ENCODE measurements around the gene RABGGTA.

DNA sequence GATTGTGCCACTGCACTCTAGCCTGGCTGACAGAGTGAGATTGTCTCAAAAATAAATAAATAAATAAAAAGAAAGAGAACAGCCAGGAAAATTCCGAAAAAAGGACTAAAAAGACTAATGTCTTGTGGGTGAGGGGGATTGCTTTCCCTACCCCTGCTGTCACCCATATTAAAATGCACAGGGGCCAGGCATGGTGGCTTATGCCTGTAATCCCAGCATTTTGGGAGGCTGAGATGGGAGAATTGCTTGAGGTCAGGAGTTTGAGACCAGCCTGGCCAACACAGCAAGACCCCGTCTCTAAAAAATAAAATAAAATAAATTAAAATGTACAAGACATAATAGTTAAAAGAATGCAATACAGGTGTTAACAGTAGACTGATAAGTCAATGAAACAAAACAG is 22.1 kb upstream of the RABGGTA start:
- TF ChIP-seq POLR2A (IDR thresholded peaks at IDR 0.05) = no peak
- TF ChIP-seq, protein P1, sequence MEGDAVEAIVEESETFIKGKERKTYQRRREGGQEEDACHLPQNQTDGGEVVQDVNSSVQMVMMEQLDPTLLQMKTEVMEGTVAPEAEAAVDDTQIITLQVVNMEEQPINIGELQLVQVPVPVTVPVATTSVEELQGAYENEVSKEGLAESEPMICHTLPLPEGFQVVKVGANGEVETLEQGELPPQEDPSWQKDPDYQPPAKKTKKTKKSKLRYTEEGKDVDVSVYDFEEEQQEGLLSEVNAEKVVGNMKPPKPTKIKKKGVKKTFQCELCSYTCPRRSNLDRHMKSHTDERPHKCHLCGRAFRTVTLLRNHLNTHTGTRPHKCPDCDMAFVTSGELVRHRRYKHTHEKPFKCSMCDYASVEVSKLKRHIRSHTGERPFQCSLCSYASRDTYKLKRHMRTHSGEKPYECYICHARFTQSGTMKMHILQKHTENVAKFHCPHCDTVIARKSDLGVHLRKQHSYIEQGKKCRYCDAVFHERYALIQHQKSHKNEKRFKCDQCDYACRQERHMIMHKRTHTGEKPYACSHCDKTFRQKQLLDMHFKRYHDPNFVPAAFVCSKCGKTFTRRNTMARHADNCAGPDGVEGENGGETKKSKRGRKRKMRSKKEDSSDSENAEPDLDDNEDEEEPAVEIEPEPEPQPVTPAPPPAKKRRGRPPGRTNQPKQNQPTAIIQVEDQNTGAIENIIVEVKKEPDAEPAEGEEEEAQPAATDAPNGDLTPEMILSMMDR (IDR thresholded peaks at IDR 0.05) = no peak
